GM23338 (cell line): Measurements from ENCODE around the gene HTRA2. TPM values are rescaled to one million over a fixed set of nuclear protein-coding genes. Genes with fewer than 3 reads are reported as not detected.

Experiments used
- CREB1 ChIP-seq: fragments of 250-450 bp; sonication (Bioruptor Pico); IDR thresholded peaks from 2 replicates; pipeline ENCODE4 v1.5.0; 2020; ENCODE audit warnings: low read depth, mild to moderate bottlenecking, moderate library complexity
- CTCF ChIP-seq, 2 experiments: fragments of 200-600 bp in 1 of 2; sonication (generic) in 1 of 2; conservative IDR thresholded peaks; 2 replicates each; pipeline versions ENCODE4 v1.5.1 to v1.6.1; 2016 to 2017; ENCODE audit warnings: antibody characterized with exemption in 2 of 2, low read depth in 2 of 2, mild to moderate bottlenecking in 2 of 2, moderate library complexity in 1 of 2
- ETS1 ChIP-seq: IDR thresholded peaks from 2 replicates; pipeline ENCODE4 v1.6.1; 2016; ENCODE audit warnings: antibody characterized with exemption
- EZH2 ChIP-seq: fragments of 200-600 bp; sonication (generic); IDR thresholded peaks from one replicate; pipeline ENCODE4 v1.8.0; 2017; ENCODE audit warnings: antibody characterized with exemption, mild to moderate bottlenecking, low read depth; ENCODE audit not compliant: unreplicated experiment
- NANOG ChIP-seq: IDR thresholded peaks from 2 replicates; pipeline ENCODE4 v1.6.1; 2016; ENCODE audit warnings: antibody characterized with exemption, borderline replicate concordance
- STAT1 ChIP-seq: IDR thresholded peaks from one replicate; pipeline ENCODE4 v1.6.1; 2016; ENCODE audit warnings: antibody characterized with exemption; ENCODE audit not compliant: unreplicated experiment
- ZNF331 ChIP-seq: fragments of 250-450 bp; sonication (Bioruptor Pico); IDR thresholded peaks from 2 replicates; pipeline ENCODE4 v1.5.0; 2020; ENCODE audit warnings: low read depth, mild to moderate bottlenecking, moderate library complexity
- ZNF462 ChIP-seq: fragments of 250-450 bp; sonication (Bioruptor Pico); IDR thresholded peaks from 2 replicates; pipeline ENCODE4 v1.5.0; 2020; ENCODE audit warnings: mild to moderate bottlenecking, moderate library complexity
- polyA plus RNA-seq: library from polyadenylated mRNA; unstranded; fragments of >200 nt; fragmentation: Nextera tagmentation; extraction: Ambion mirVana; gene quantifications from 2 replicates; pipeline ENCODE4 v1.2.1, GENCODE V29; 2016
- total RNA-seq: library from RNA; depleted of rRNA; stranded (reverse); fragments of >200 nt; shearing (Covaris generic); gene quantifications from 2 replicates; pipeline ENCODE4 v1.2.3, GENCODE V29; 2014

HTRA2 gene
- total and polyA plus RNA-seq, 2 experiments from 2014 or later: 17.8 to 19.7 TPM

GRCh38 chr2:74489906-74490305 is 39.8 kb upstream of the HTRA2 start (continued):
- TF ChIP-seq ZNF462 (CRISPR knock-in tag) (no peak), NANOG (no peak), ZNF331 (CRISPR knock-in tag) (no peak), EZH2 (no peak), CTCF (conservative IDR thresholded peaks at IDR 0.05; ENCODE audit: low read depth in 2 of 2) (no peak), CREB1 (CRISPR knock-in tag) (no peak), ETS1 (no peak), STAT1 (no peak)
